ENCODE results near the gene EAF1.

EAF1 gene

GRCh38 chr3:15452961-15453360 lies 25.6 kb downstream of the EAF1 start:
- Histone ChIP-seq H3K4me2 (ENCODE audit: low read depth, low read length, poor library complexity, severe bottlenecking) (no peak overlapping the region), H3K9me2 (replicated peaks; ENCODE audit: insufficient read depth, low read length) (no peaks in the 10 kb centered on the region), H3K9me3 (ENCODE audit: insufficient read depth, low read length) (no peaks in the 10 kb centered on the region), H3K79me2 (ENCODE audit: insufficient read depth, low read length) (no peaks in the 10 kb centered on the region), H2AFZ (ENCODE audit: low read depth, low read length, severe bottlenecking) (no peak overlapping the region), H3K36me3 (ENCODE audit: low read length) (no peaks in the 10 kb centered on the region), H3K4me3 (ENCODE audit: insufficient read depth, low read length, poor library complexity, severe bottlenecking) (no peak overlapping the region), H3F3A (ENCODE audit: insufficient read depth) (no peaks in the 10 kb centered on the region), H3K27me3 (ENCODE audit: low read length) (no peaks in the 10 kb centered on the region), H3K27ac (ENCODE audit: low read depth, low read length) (no peak overlapping the region), H3K9ac (ENCODE audit: low read length) (no peak overlapping the region), H4K20me1 (ENCODE audit: low read depth, low read length) (no peaks in the 10 kb centered on the region)
- TF ChIP-seq EZH2phosphoT487 (conservative IDR thresholded peaks at IDR 0.05; ENCODE audit: low read length): no peak
- no peak for TF ChIP-seq CTCF (IDR thresholded peaks at IDR 0.05; ENCODE audit: insufficient read depth, low read length, poor library complexity, severe bottlenecking)

- Histone ChIP-seq H3K9me2 (replicated peaks; ENCODE audit: insufficient read depth, low read length) (no peaks in the 10 kb centered on the region), H3K27me3 (ENCODE audit: low read length) (no peaks in the 10 kb centered on the region), H3K9me3 (ENCODE audit: insufficient read depth, low read length) (no peaks in the 10 kb centered on the region), H3K36me3 (ENCODE audit: low read length) (no peaks in the 10 kb centered on the region), H4K20me1 (ENCODE audit: low read depth, low read length) (no peaks in the 10 kb centered on the region), H3K27ac (ENCODE audit: low read depth, low read length) (no peak overlapping the region), H3K4me3 (ENCODE audit: insufficient read depth, low read length, poor library complexity, severe bottlenecking) (no peak overlapping the region), H2AFZ (ENCODE audit: low read depth, low read length, severe bottlenecking) (no peak overlapping the region), H3K9ac (ENCODE audit: low read length) (no peak overlapping the region), H3K4me2 (ENCODE audit: low read depth, low read length, poor library complexity, severe bottlenecking) (no peak overlapping the region), H3F3A (ENCODE audit: insufficient read depth) (no peaks in the 10 kb centered on the region), H3K79me2 (ENCODE audit: insufficient read depth, low read length) (no peaks in the 10 kb centered on the region)
- no peak for TF ChIP-seq EZH2phosphoT487 (conservative IDR thresholded peaks at IDR 0.05; ENCODE audit: low read length)
- TF ChIP-seq CTCF (IDR thresholded peaks at IDR 0.05; ENCODE audit: insufficient read depth, low read length, poor library complexity, severe bottlenecking): no peak
These were observed 26.1 kb downstream of the EAF1 start for GRCh38 chr3:15453501-15453900.

GRCh38 chr3:15453991-15454625 lies 26.7 kb downstream of the EAF1 start:
- no peaks in the 10 kb centered on the region for H4K20me1 ChIP-seq (ENCODE audit: low read depth, low read length)
- H3K9ac ChIP-seq (ENCODE audit: low read length): no peak overlapping the region

More at GRCh38 chr3:15453991-15454625, 26.7 kb downstream of the EAF1 start:
- no peaks in the 10 kb centered on the region for H3F3A ChIP-seq (ENCODE audit: insufficient read depth)
- H3K9me3 ChIP-seq (ENCODE audit: insufficient read depth, low read length): no peaks in the 10 kb centered on the region
- no peak overlapping the region for H3K4me2 ChIP-seq (ENCODE audit: low read depth, low read length, poor library complexity, severe bottlenecking)
- H3K9me2 ChIP-seq (replicated peaks; ENCODE audit: insufficient read depth, low read length): no peaks in the 10 kb centered on the region
- H2AFZ ChIP-seq (ENCODE audit: low read depth, low read length, severe bottlenecking): no peak overlapping the region
- no peaks in the 10 kb centered on the region for H3K36me3 ChIP-seq (ENCODE audit: low read length)
- H3K4me3 ChIP-seq (ENCODE audit: insufficient read depth, low read length, poor library complexity, severe bottlenecking): no peak overlapping the region
- H3K79me2 ChIP-seq (ENCODE audit: insufficient read depth, low read length): no peaks in the 10 kb centered on the region
- TF ChIP-seq CTCF (IDR thresholded peaks at IDR 0.05; ENCODE audit: insufficient read depth, low read length, poor library complexity, severe bottlenecking) (no peak), EZH2phosphoT487 (conservative IDR thresholded peaks at IDR 0.05; ENCODE audit: low read length) (no peak)
- H3K27ac ChIP-seq (ENCODE audit: low read depth, low read length): no peak overlapping the region
- no peaks in the 10 kb centered on the region for H3K27me3 ChIP-seq (ENCODE audit: low read length)

Data from SU-DHL-6 (cell line).